Measurements from ENCODE around the gene DNAJC10.

The DNAJC10 gene

GRCh38 chr2:182784777-182785176, 68.7 kb downstream of the DNAJC10 start:
- DNase-seq (ENCODE audit: low read depth) = peak; percentile 63
- TF ChIP-seq, protein P1, sequence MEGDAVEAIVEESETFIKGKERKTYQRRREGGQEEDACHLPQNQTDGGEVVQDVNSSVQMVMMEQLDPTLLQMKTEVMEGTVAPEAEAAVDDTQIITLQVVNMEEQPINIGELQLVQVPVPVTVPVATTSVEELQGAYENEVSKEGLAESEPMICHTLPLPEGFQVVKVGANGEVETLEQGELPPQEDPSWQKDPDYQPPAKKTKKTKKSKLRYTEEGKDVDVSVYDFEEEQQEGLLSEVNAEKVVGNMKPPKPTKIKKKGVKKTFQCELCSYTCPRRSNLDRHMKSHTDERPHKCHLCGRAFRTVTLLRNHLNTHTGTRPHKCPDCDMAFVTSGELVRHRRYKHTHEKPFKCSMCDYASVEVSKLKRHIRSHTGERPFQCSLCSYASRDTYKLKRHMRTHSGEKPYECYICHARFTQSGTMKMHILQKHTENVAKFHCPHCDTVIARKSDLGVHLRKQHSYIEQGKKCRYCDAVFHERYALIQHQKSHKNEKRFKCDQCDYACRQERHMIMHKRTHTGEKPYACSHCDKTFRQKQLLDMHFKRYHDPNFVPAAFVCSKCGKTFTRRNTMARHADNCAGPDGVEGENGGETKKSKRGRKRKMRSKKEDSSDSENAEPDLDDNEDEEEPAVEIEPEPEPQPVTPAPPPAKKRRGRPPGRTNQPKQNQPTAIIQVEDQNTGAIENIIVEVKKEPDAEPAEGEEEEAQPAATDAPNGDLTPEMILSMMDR (IDR thresholded peaks at IDR 0.05; ENCODE audit: low read length, missing control alignments) = peak; percentile 59
- H3K4me3 ChIP-seq (replicated peaks; ENCODE audit: low read depth, low read length) = no peak overlapping the region

DNA sequence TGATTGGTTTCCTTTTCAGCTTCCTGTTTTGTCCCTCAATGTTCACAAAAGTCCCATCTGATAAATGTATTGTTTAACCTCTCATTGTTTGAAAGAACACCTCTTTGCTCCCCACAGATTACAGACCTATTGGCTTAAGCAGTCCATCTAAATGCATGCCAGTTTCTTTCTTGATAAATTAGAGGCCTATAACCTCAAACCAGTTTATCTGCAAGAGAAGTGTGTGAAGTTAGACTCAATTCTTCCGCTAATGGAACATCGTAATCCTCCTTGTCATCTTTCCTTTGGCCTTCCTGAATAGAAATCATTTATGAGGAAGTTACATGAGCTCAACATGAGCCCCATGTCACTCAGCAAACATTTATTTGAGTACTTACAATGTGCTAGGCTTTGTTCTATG, 76.4 kb downstream of the DNAJC10 start:
- TF ChIP-seq, protein P1 (IDR thresholded peaks at IDR 0.05; ENCODE audit: low read length, missing control alignments) = no peak
- no peak overlapping the region for H3K4me3 ChIP-seq (replicated peaks; ENCODE audit: low read depth, low read length)
- DNase-seq (ENCODE audit: low read depth) = no peak

GRCh38 chr2:182798736-182799135, 82.7 kb downstream of the DNAJC10 start:
- H3K4me3 ChIP-seq (replicated peaks; ENCODE audit: low read depth, low read length) = no peak overlapping the region
- TF ChIP-seq, protein P1 (IDR thresholded peaks at IDR 0.05; ENCODE audit: low read length, missing control alignments) = no peak
- no peak for DNase-seq (ENCODE audit: low read depth)

DNA sequence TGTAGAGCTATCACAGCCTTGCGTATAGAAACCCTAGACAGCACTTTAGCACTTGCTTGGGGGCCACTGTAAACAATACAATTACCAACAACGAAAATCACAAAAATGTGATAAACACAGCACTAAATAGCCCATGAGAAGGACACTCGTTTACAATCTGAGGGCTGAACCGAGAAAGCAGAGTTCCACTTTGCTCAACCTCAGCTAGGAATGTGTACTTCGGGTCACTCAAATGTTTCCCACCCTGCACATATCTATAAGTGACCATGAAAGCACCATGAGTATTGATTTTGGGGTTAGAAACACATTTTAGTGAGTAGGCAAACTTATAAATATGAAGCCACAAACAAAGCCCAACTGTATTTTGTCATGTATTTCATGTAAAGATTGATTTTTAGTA, 88.1 kb downstream of the DNAJC10 start:
- H3K4me3 ChIP-seq (replicated peaks; ENCODE audit: low read depth, low read length) = no peak overlapping the region
- DNase-seq (ENCODE audit: low read depth) = no peak
- TF ChIP-seq, protein P1 (IDR thresholded peaks at IDR 0.05; ENCODE audit: low read length, missing control alignments) = no peak

DNA sequence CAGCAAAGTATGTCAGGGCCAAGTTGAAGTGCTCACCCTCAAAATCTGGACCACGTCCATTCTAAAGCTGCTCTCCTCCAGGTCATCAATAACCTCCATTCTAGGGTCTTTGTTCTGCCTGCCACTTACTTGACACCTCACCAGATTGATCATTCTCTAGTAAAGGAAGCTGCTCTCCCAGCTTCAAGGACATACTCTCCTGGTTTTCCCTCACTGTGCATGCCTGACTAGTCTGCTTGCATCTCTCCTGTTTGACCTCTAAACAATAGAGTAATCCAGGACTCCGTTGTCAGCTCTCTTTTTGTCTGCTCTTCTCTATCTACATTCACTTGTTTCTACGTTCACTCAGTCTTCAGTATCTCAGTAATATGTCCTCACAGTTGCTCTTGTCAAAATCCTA, 91.3 kb downstream of the DNAJC10 start:
- TF ChIP-seq, protein P1 (IDR thresholded peaks at IDR 0.05; ENCODE audit: low read length, missing control alignments) = no peak
- H3K4me3 ChIP-seq (replicated peaks; ENCODE audit: low read depth, low read length) = no peak overlapping the region
- DNase-seq (ENCODE audit: low read depth) = no peak

DNA sequence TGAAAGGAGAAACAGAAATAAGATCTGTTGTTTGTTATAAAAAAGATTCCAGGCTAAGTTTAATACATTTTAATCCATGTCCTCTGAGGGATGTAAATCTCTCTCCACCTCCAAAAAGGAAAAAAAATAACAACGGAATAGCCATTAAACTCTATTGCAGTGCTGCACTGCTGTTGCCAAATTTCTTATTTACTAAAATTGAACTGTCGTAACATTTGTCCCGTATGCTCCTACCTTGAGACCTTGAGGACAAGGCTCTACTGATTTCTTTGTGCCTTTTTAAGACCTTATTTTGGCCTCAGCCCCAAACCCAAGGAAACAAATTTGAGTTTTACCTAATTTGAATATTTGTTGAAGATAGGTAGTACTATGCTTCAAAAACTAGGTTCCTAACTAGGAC, 94.0 kb downstream of the DNAJC10 start:
- no peak overlapping the region for H3K4me3 ChIP-seq (replicated peaks; ENCODE audit: low read depth, low read length)
- TF ChIP-seq, protein P1 (IDR thresholded peaks at IDR 0.05; ENCODE audit: low read length, missing control alignments) = no peak
- DNase-seq (ENCODE audit: low read depth) = no peak

GRCh38 chr2:182814380-182814779, 98.3 kb downstream of the DNAJC10 start:
- TF ChIP-seq, protein P1 (IDR thresholded peaks at IDR 0.05; ENCODE audit: low read length, missing control alignments) = no peak
- H3K4me3 ChIP-seq (replicated peaks; ENCODE audit: low read depth, low read length) = no peak overlapping the region

More at GRCh38 chr2:182814380-182814779, 98.3 kb downstream of the DNAJC10 start:
- DNase-seq (ENCODE audit: low read depth) = no peak
